K562 (cell line): ENCODE results near the gene CARF. TPM values are rescaled to one million over a fixed set of nuclear protein-coding genes. Genes with fewer than 3 reads are reported as not detected.

Experiments
- ATAC-seq: fragments of 200-7000 bp; cut with Tn5 transposase; 3 replicates; pipeline ENCODE4 v1.9.1; 2020; ENCODE audit warnings: moderate library complexity
- BruUV-seq: library from RNA; stranded (reverse); fragments of 400-500 nt; replicated peaks from 2 replicates; lab custom pipeline; 2021; lab: Mats Ljungman, UMichigan
- CTCF ChIA-PET: fragments of 300-600 bp; formaldehyde crosslinking; extraction: SDS; loops from one replicate; lab custom pipeline; 2021; ENCODE audit warnings: low intra/inter-chr PET ratio; lab: Yijun Ruan, JAX
- POLR2A ChIA-PET: fragments of 300-600, 350-650 bp; sonication (Branson Sonifier 250); formaldehyde crosslinking; extraction: SDS; loops from one replicate; lab custom pipeline; 2021; ENCODE audit warnings: antibody characterized with exemption, inconsistent platforms; lab: Yijun Ruan, JAX
- DNase-seq, 4 experiments: peaks; one replicate each; pipeline versions ENCODE4 v3.0.0 to v3.0.0-alpha.2; 2011 to 2018; ENCODE audit warnings: low spot score in 3 of 4, mixed read lengths in 3 of 4; ENCODE audit errors: extremely low read depth in 1 of 4
- FAIRE-seq: peaks from 2 replicates; lab custom pipeline; 2011; peaks lifted over from hg19 to GRCh38; lab: Jason Lieb, UNC
- H2AFZ ChIP-seq: 2 replicates; pipeline ENCODE4 v1.6.0; 2011; ENCODE audit warnings: low read depth, low read length, control low read depth, inconsistent platforms
- H3K27ac ChIP-seq: fragments of 200-600 bp; 3 replicates; pipeline ENCODE4 v1.8.0; 2011; ENCODE audit warnings: low read depth, mild to moderate bottlenecking, control low read depth, inconsistent platforms, low read length, moderate library complexity, mixed read lengths; ENCODE audit errors: extremely low read depth
- H3K27me3 ChIP-seq, 2 experiments: fragments of 300-600 bp in 1 of 2; 2 replicates in 1 of 2; 3 replicates in 1 of 2; pipeline versions ENCODE4 v1.6.0 to v1.8.0; 2011; ENCODE audit warnings: inconsistent platforms in 2 of 2, low read length in 2 of 2, mild to moderate bottlenecking in 1 of 2, mixed read lengths in 1 of 2, moderate library complexity in 1 of 2; ENCODE audit not compliant: control insufficient read depth in 2 of 2, insufficient read depth in 2 of 2
- H3K36me3 ChIP-seq: fragments of 300-600 bp; 3 replicates; pipeline ENCODE4 v1.8.0; 2011; ENCODE audit warnings: mild to moderate bottlenecking, low read length, inconsistent platforms; ENCODE audit not compliant: control insufficient read depth, insufficient read depth
- H3K4me1 ChIP-seq, 2 experiments: fragments of 200-600 bp in 1 of 2; replicated peaks in 1 of 2; 2 replicates in 1 of 2; 3 replicates in 1 of 2; pipeline versions ENCODE4 v1.5.1 to v1.8.0; 2011; ENCODE audit warnings: inconsistent platforms in 2 of 2, low read length in 2 of 2, mild to moderate bottlenecking in 1 of 2, mixed read lengths in 1 of 2, moderate library complexity in 1 of 2; ENCODE audit not compliant: control insufficient read depth in 2 of 2, insufficient read depth in 2 of 2
- H3K4me2 ChIP-seq: 2 replicates; pipeline ENCODE4 v1.6.1; 2011; ENCODE audit warnings: low read length, control low read depth, inconsistent platforms, mixed read lengths; ENCODE audit not compliant: insufficient read depth
- H3K4me3 ChIP-seq: fragments of 200-600 bp; sonication (generic), shearing (Covaris generic); 2 replicates; pipeline ENCODE4 v1.5.1; 2016; ENCODE audit warnings: control low read depth, inconsistent platforms
- H3K79me2 ChIP-seq: fragments of 200-600 bp; 3 replicates; pipeline ENCODE4 v1.8.0; 2011; ENCODE audit warnings: low read length, inconsistent platforms; ENCODE audit not compliant: control insufficient read depth, insufficient read depth
- H3K9ac ChIP-seq, 2 experiments: 2 replicates each; pipeline versions ENCODE4 v1.6.0 to v1.6.1; 2011; ENCODE audit warnings: low read depth in 2 of 2, low read length in 2 of 2, control low read depth in 1 of 2, inconsistent platforms in 1 of 2, mild to moderate bottlenecking in 1 of 2, mixed read lengths in 1 of 2; ENCODE audit not compliant: insufficient read depth in 1 of 2
- H3K9me1 ChIP-seq: one replicate; pipeline ENCODE4 v1.6.0; 2011; ENCODE audit warnings: inconsistent platforms, mild to moderate bottlenecking, low read length, moderate library complexity; ENCODE audit not compliant: control insufficient read depth, insufficient read depth
- H3K9me3 ChIP-seq: replicated peaks from 2 replicates; pipeline ENCODE4 v1.5.1; 2011; ENCODE audit warnings: low read depth, low read length, inconsistent platforms; ENCODE audit not compliant: control insufficient read depth, insufficient read depth
- H4K20me1 ChIP-seq: replicated peaks from 2 replicates; pipeline ENCODE4 v1.6.1; 2011; ENCODE audit warnings: low read length, inconsistent platforms, mixed read lengths; ENCODE audit not compliant: control insufficient read depth, insufficient read depth
- ATF3 ChIP-seq, 2 experiments: fragments of 450-650 bp in 1 of 2; sonication (generic) in 1 of 2; formaldehyde crosslinking in 1 of 2; IDR thresholded peaks in 1 of 2; conservative IDR thresholded peaks in 1 of 2; 2 replicates each; pipeline versions ENCODE4 v1.6.1 to v1.8.1; 2016 to 2023; ENCODE audit warnings: mild to moderate bottlenecking in 2 of 2, moderate library complexity in 2 of 2, inconsistent platforms in 1 of 2, missing genetic modification reagents in 1 of 2
- CAMTA2 ChIP-seq: fragments of 250-450 bp; sonication (Bioruptor Pico); conservative IDR thresholded peaks from 2 replicates; pipeline ENCODE4 v1.5.1; 2022
- CBFB ChIP-seq: sonication (generic); formaldehyde crosslinking; IDR thresholded peaks from 2 replicates; pipeline ENCODE4 v1.4.0; 2020; ENCODE audit warnings: mild to moderate bottlenecking, missing genetic modification reagents
- KDM2B ChIP-seq: fragments of 250-450 bp; sonication (Bioruptor Pico); IDR thresholded peaks from 2 replicates; pipeline ENCODE4 v1.8.0; 2021; ENCODE audit warnings: mild to moderate bottlenecking, moderate library complexity
- MEIS2 ChIP-seq: fragments of 450-650 bp; IDR thresholded peaks from 2 replicates; pipeline ENCODE4 v1.6.1; 2014; ENCODE audit warnings: mild to moderate bottlenecking; ENCODE audit not compliant: partially characterized antibody
- MLX ChIP-seq, 2 experiments: fragments of 450-650 bp in 1 of 2; sonication (generic) in 1 of 2; formaldehyde crosslinking; conservative IDR thresholded peaks; 2 replicates each; pipeline versions ENCODE4 v1.4.0 to v1.8.1; 2020 to 2022; ENCODE audit warnings: mild to moderate bottlenecking in 1 of 2, missing genetic modification reagents in 1 of 2
- NCOA2 ChIP-seq, 2 experiments: fragments of 450-650 bp; IDR thresholded peaks; 2 replicates each; pipeline ENCODE4 v1.6.1; 2018; ENCODE audit warnings: mild to moderate bottlenecking in 2 of 2, moderate library complexity in 1 of 2; ENCODE audit not compliant: partially characterized antibody in 2 of 2
- RBM15 ChIP-seq: fragments of 200-400 bp; formaldehyde crosslinking; IDR thresholded peaks from 2 replicates; pipeline ENCODE4 v1.6.1; 2018; ENCODE audit warnings: mild to moderate bottlenecking, low read length, moderate library complexity; ENCODE audit not compliant: insufficient read depth
- RFX5 ChIP-seq: IDR thresholded peaks from 2 replicates; pipeline ENCODE4 v1.6.1; 2011; ENCODE audit warnings: low read depth, mild to moderate bottlenecking, improper control_type of control experiment, low read length
- SFPQ ChIP-seq: fragments of 200-400 bp; formaldehyde crosslinking; IDR thresholded peaks from 2 replicates; pipeline ENCODE4 v1.6.1; 2017; ENCODE audit warnings: mild to moderate bottlenecking, low read depth, low read length, moderate library complexity
- SRSF3 ChIP-seq: fragments of 200-400 bp; formaldehyde crosslinking; IDR thresholded peaks from 2 replicates; pipeline ENCODE4 v1.6.1; 2016; ENCODE audit warnings: mild to moderate bottlenecking, low read length, moderate library complexity; ENCODE audit not compliant: insufficient read depth
- TFAM ChIP-seq: fragments of 250-450 bp; sonication (Bioruptor Pico); conservative IDR thresholded peaks from 2 replicates; pipeline ENCODE4 v1.5.0; 2021; ENCODE audit warnings: mild to moderate bottlenecking, moderate library complexity
- ZBTB7A ChIP-seq: IDR thresholded peaks from 2 replicates; pipeline ENCODE4 v1.6.1; 2011; ENCODE audit warnings: low read depth, mild to moderate bottlenecking, low read length, moderate library complexity, borderline replicate concordance; ENCODE audit not compliant: control insufficient read depth
- ZKSCAN8 ChIP-seq: fragments of 200-800 bp; sonication (Bioruptor generic); IDR thresholded peaks from 2 replicates; pipeline ENCODE4 v1.6.1; 2016; ENCODE audit warnings: missing genetic modification characterization, missing compliant biosample characterization
- ZNF445 ChIP-seq: fragments of 250-450 bp; sonication (Bioruptor Pico); IDR thresholded peaks from 2 replicates; pipeline ENCODE4 v1.4.0; 2020; ENCODE audit warnings: low read depth, mild to moderate bottlenecking, moderate library complexity
- ZNF583 ChIP-seq: fragments of 250-450 bp; sonication (Bioruptor Pico); IDR thresholded peaks from 2 replicates; pipeline ENCODE4 v1.4.0; 2020
- WGBS: fragments of 100-300 bp; shearing (Covaris generic); methylation state at CpG from one replicate; pipeline ENCODE4 v1.1.6; 2016; ENCODE audit warnings: low coverage, mixed read lengths; ENCODE audit not compliant: insufficient coverage; ENCODE audit errors: missing lambda C conversion rate; 5-methylcytosine and 5-hydroxymethylcytosine counted together
- in situ Hi-C: fragments of 300-500 bp; cut with MboI; formaldehyde crosslinking; loops from 4 replicates; pipeline ENCODE4 v1.15.0; 2018; ENCODE audit warnings: inconsistent platforms, mixed read lengths
- intact Hi-C: fragments of 100-400 bp; cut with micrococcal nuclease; formaldehyde crosslinking; loops from 2 replicates; pipeline ENCODE4 v1.14.2; 2022
- polyA plus RNA-seq, 8 experiments: library from polyadenylated mRNA; depleted of rRNA in 4 of 8; stranded (reverse) in 5 of 8; unstranded in 3 of 8; fragments of >200 nt; fragmentation: Nextera tagmentation in 2 of 8; fragmentation: Illumina TruSeq in 1 of 8; extraction: Ambion mirVana in 2 of 8; extraction: Trizol in 1 of 8; gene quantifications; 2 replicates each; pipeline versions ENCODE4 v1.2.1 to v1.2.3, GENCODE V29; 2011 to 2014; ENCODE audit warnings: inconsistent platforms in 1 of 8, missing spikeins in 1 of 8
- total RNA-seq, 7 experiments: library from RNA; depleted of rRNA in 6 of 7; stranded (reverse); fragments of >200 nt in 6 of 7; fragmentation: Illumina TruSeq in 2 of 7; extraction: Trizol in 2 of 7; gene quantifications; 2 replicates each; pipeline versions ENCODE4 v1.2.1 to v1.2.3, GENCODE V29; 2011 to 2021; ENCODE audit warnings: low replicate concordance in 1 of 7
- TF ChIP-seq, protein P1 (sequence below): sonication (generic); formaldehyde crosslinking; IDR thresholded peaks from 2 replicates; pipeline ENCODE4 v1.8.0; 2022; ENCODE audit warnings: mild to moderate bottlenecking, missing genetic modification reagents

The CARF gene
- total and polyA plus RNA-seq, 9 of the 15 experiments (the other 6 are each of a cell fraction or from before 2014, with no cell fraction given) = 0.31 to 4.2 (median 1.2) TPM

DNA sequence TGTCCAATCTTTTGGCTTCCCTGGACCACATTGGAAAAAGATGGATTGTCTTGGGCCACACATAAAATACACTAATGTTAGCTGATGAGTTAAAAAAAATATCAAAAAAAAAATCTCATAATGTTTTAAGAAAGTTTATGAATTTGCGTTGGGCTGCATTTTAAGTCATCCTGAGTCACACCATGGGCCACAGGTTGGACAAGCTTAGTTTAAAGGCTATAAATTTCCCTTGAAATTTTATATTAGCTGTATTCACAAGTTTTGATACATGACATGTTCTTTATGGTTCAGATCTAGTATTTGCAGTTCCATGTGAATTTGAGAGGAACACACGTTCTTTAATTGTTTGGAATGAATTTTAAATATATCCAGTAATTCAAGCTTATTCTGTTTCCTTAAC lies 21.9 kb downstream of the CARF start:
- H3K9me3 ChIP-seq = no peaks in the 10 kb centered on the region; the same call in 1 of the 2 replicates
- no peak for DNase-seq
- H3K36me3 ChIP-seq = no peaks in the 10 kb centered on the region
- H2AFZ ChIP-seq = no peak overlapping the region
- no peaks in the 10 kb centered on the region for H3K27me3 ChIP-seq
- H3K4me2 ChIP-seq = no peak overlapping the region
- no TSS peak for BruUV-seq
- no peak overlapping the region for H3K27ac ChIP-seq
- no peaks in the 10 kb centered on the region for H4K20me1 ChIP-seq
- no peaks in the 10 kb centered on the region; a peak in 1 of 5 replicates for H3K4me1 ChIP-seq
- H3K9me1 ChIP-seq = no peaks in the 10 kb centered on the region
- CTCF ChIA-PET = no interaction called here
- no peak for ATAC-seq
- WGBS = 81% methylated on average over 2 of the region's 2 CpGs
- in situ Hi-C loops (no loop called here), intact Hi-C loops (no loop called here)
- POLR2A ChIA-PET = interaction anchor here (0.7 to 1.5 kb wide), 2 partner anchors 9 to 32 kb away, joined by 3 to 4 read pairs; no protein-coding TSS in a partner anchor
- FAIRE-seq = no peak
- H3K79me2 ChIP-seq = no peaks in the 10 kb centered on the region
- H3K9ac ChIP-seq = no peak overlapping the region
- no peak overlapping the region for H3K4me3 ChIP-seq
- TF ChIP-seq CAMTA2 (CRISPR knock-in tag) = no peak
- no peak for TF ChIP-seq NCOA2 (IDR thresholded peaks at IDR 0.05; ENCODE audit: partially characterized antibody in 2 of 2)
- no peak for TF ChIP-seq ATF3 (IDR thresholded peaks at IDR 0.05)
- no peak for TF ChIP-seq ATF3 (CRISPR knock-in tag; conservative IDR thresholded peaks at IDR 0.05)
- no peak for TF ChIP-seq MEIS2
- TF ChIP-seq ZNF583 = no peak
- no peak for TF ChIP-seq ZKSCAN8 (CRISPR knock-in tag)
- TF ChIP-seq, protein P1, sequence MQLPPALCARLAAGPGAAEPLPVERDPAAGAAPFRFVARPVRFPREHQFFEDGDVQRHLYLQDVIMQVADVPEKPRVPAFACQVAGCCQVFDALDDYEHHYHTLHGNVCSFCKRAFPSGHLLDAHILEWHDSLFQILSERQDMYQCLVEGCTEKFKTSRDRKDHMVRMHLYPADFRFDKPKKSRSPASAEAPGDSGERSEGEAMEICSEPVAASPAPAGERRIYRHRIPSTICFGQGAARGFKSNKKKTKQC (CRISPR knock-in tag) = no peak
- TF ChIP-seq TFAM (CRISPR knock-in tag) = no peak
- no peak for TF ChIP-seq RFX5
- no peak for TF ChIP-seq CBFB (CRISPR knock-in tag)
- TF ChIP-seq ZNF445 (CRISPR knock-in tag) = no peak
- no peak for TF ChIP-seq ZBTB7A
- no peak for TF ChIP-seq SRSF3
- TF ChIP-seq MLX (CRISPR knock-in tag; conservative IDR thresholded peaks at IDR 0.05) = no peak
- TF ChIP-seq RBM15 = no peak
- TF ChIP-seq KDM2B (CRISPR knock-in tag) = no peak
- TF ChIP-seq SFPQ = no peak
